PC-3 (cell line): ENCODE results near the gene SNRNP70. TPM values are rescaled to one million over a fixed set of nuclear protein-coding genes. Genes with fewer than 3 reads are reported as not detected.
"Not testable (repeated sequence)": the region's sequence is repeated elsewhere in the genome, so short reads cannot be mapped to it uniquely, and the experiment has no call there.

ENCODE experiments used
- ATAC-seq: fragments of 200-7000 bp; cut with Tn5 transposase; 2 replicates; pipeline ENCODE4 v1.9.1; 2020; ENCODE audit warnings: mild to moderate bottlenecking, moderate library complexity
- BruUV-seq: library from RNA; stranded (reverse); fragments of 400-500 nt; replicated peaks from 2 replicates; lab custom pipeline; 2021; lab: Mats Ljungman, UMichigan
- CTCF ChIA-PET: fragments of 300-600 bp; sonication (Branson Sonifier 250); formaldehyde crosslinking; loops from one replicate; lab custom pipeline; 2022; ENCODE audit warnings: antibody characterized with exemption; lab: Charles Lee
- POLR2A ChIA-PET: fragments of 300-600 bp; sonication (Branson Sonifier 250); formaldehyde crosslinking; loops from one replicate; lab custom pipeline; 2022; ENCODE audit warnings: antibody characterized with exemption; ENCODE audit not compliant: unreplicated experiment; lab: Charles Lee
- DNase-seq: peaks from one replicate; pipeline ENCODE4 v3.0.0-alpha.2; 2015
- H2AFZ ChIP-seq: fragments of 300-600 bp; sonication (generic); 2 replicates; pipeline ENCODE4 v1.6.0; 2016; ENCODE audit warnings: antibody characterized with exemption, low read length
- H3F3A ChIP-seq: fragments of 300-600 bp; sonication (generic); one replicate; pipeline ENCODE4 v1.6.0; 2017; ENCODE audit warnings: antibody characterized with exemption, low read length, control low read depth, mild to moderate bottlenecking; ENCODE audit not compliant: unreplicated experiment
- H3K27ac ChIP-seq: fragments of 300-600 bp; sonication (generic); 2 replicates; pipeline ENCODE4 v1.5.1; 2016; ENCODE audit warnings: mild to moderate bottlenecking, low read length
- H3K27me3 ChIP-seq: fragments of 300-600 bp; sonication (generic); 2 replicates; pipeline ENCODE4 v1.6.1; 2016; ENCODE audit warnings: low read length, mixed read lengths
- H3K36me3 ChIP-seq: fragments of 300-600 bp; sonication (generic); 2 replicates; pipeline ENCODE4 v1.6.1; 2016; ENCODE audit warnings: low read depth, mixed run types, low read length, mixed read lengths
- H3K4me1 ChIP-seq: fragments of 300-600 bp; sonication (generic); 2 replicates; pipeline ENCODE4 v1.5.1; 2016; ENCODE audit warnings: low read length; ENCODE audit not compliant: insufficient read depth
- H3K4me2 ChIP-seq: fragments of 300-600 bp; sonication (generic); 2 replicates; pipeline ENCODE4 v1.6.0; 2016; ENCODE audit warnings: low read length
- H3K4me3 ChIP-seq: fragments of 300-600 bp; sonication (generic); 2 replicates; pipeline ENCODE4 v1.5.1; 2016; ENCODE audit warnings: mild to moderate bottlenecking, low read length, mixed read lengths
- H3K79me2 ChIP-seq: fragments of 300-600 bp; sonication (generic); 2 replicates; pipeline ENCODE4 v1.6.1; 2017; ENCODE audit warnings: low read length, mixed read lengths
- H3K9ac ChIP-seq: fragments of 300-600 bp; sonication (generic); 2 replicates; pipeline ENCODE4 v1.6.0; 2016; ENCODE audit warnings: mild to moderate bottlenecking, low read length
- H3K9me2 ChIP-seq: fragments of 300-600 bp; sonication (generic); replicated peaks from 2 replicates; pipeline ENCODE4 v1.6.1; 2016; ENCODE audit warnings: mixed run types, low read length, mixed read lengths
- H3K9me3 ChIP-seq: fragments of 300-600 bp; sonication (generic); 2 replicates; pipeline ENCODE4 v1.6.1; 2016; ENCODE audit warnings: low read length, mixed read lengths
- H4K20me1 ChIP-seq: fragments of 300-600 bp; sonication (generic); 2 replicates; pipeline ENCODE4 v1.6.1; 2016; ENCODE audit warnings: low read length, mixed read lengths
- CTCF ChIP-seq: fragments of 300-600 bp; sonication (generic); conservative IDR thresholded peaks from 2 replicates; pipeline ENCODE4 v1.5.1; 2017; ENCODE audit warnings: antibody characterized with exemption, low read depth, mild to moderate bottlenecking, low read length
- EZH2 ChIP-seq: fragments of 300-600 bp; sonication (generic); IDR thresholded peaks from one replicate; pipeline ENCODE4 v1.6.1; 2017; ENCODE audit warnings: antibody characterized with exemption, mild to moderate bottlenecking, low read length; ENCODE audit not compliant: unreplicated experiment
- EZH2phosphoT487 ChIP-seq: fragments of 300-600 bp; sonication (generic); IDR thresholded peaks from 2 replicates; pipeline ENCODE4 v1.6.1; 2018; ENCODE audit warnings: mild to moderate bottlenecking, antibody characterized with exemption, low read length, borderline replicate concordance
- intact Hi-C: fragments of 100-400 bp; cut with micrococcal nuclease; formaldehyde crosslinking; loops from 2 replicates; pipeline ENCODE4 v1.9.0; 2023
- total RNA-seq: library from RNA; depleted of rRNA; stranded (reverse); fragments of >200 nt; gene quantifications from 2 replicates; pipeline ENCODE4 v1.2.3, GENCODE V29; 2014

Gene SNRNP70
- total RNA-seq, 1 experiment from 2014 or later: 367 TPM

- ATAC-seq (no peak), DNase-seq (no peak)
- H3K27me3 ChIP-seq: no peaks in the 10 kb centered on the region
- no peaks in the 10 kb centered on the region for H3K9me3 ChIP-seq
- no peaks in the 10 kb centered on the region for H4K20me1 ChIP-seq
- no peaks in the 10 kb centered on the region for H3K9me2 ChIP-seq
- no peak for TF ChIP-seq EZH2phosphoT487
- TF ChIP-seq EZH2: no peak
- no peak for TF ChIP-seq CTCF
- H3K79me2 ChIP-seq: no peaks in the 10 kb centered on the region
- H3K4me2 ChIP-seq: peak overlapping the region; percentile 84; the same call in 1 of the 2 replicates
- ChIA-PET POLR2A (interaction anchor here (0.5 kb wide), 1 partner anchor 102 kb away, joined by 3 read pairs; no protein-coding TSS in a partner anchor), CTCF (interaction anchor here (0.6 kb wide), 1 partner anchor 7 kb away, joined by 3 read pairs; no protein-coding TSS in a partner anchor)
- H3K27ac ChIP-seq: no peak overlapping the region
- no peak overlapping the region for H2AFZ ChIP-seq
- H3K36me3 ChIP-seq: no peaks in the 10 kb centered on the region
- no peak overlapping the region for H3K9ac ChIP-seq
- no TSS peak for BruUV-seq
- peaks cover 6% of the 10 kb centered on the region; the same call in 1 of the 2 replicates for H3K4me1 ChIP-seq
- no peaks in the 10 kb centered on the region for H3F3A ChIP-seq
- H3K4me3 ChIP-seq: no peak overlapping the region
- intact Hi-C loops: no loop called here
Measured at GRCh38 chr19:49120325-49120683, 35.1 kb downstream of the SNRNP70 start.

DNA sequence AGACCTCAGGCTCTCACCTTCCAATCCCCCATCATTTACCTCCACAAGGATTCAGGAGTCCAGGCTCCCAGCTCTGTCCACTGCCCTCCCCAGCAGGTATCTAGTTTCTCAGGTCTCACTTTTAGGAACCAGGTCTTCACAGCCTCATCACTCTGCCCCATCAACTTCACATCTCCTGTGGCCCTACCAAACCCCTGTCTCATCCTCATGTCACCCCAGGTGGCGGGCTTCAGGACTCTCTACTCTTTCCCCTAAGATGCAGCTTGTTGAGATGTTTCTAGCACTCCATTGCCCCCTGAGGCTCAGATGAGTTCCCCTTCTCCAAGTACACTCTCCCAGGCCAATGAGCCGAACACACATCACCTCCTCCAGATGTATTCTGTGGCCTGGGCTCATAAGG, 35.6 kb downstream of the SNRNP70 start:
- Histone ChIP-seq H3K27ac (no peak overlapping the region), H3K36me3 (no peaks in the 10 kb centered on the region), H3K4me2 (no peak overlapping the region), H3K79me2 (no peaks in the 10 kb centered on the region), H3K9me2 (no peaks in the 10 kb centered on the region), H2AFZ (no peak overlapping the region), H4K20me1 (no peaks in the 10 kb centered on the region), H3K9me3 (no peaks in the 10 kb centered on the region), H3K27me3 (no peaks in the 10 kb centered on the region), H3F3A (no peaks in the 10 kb centered on the region), H3K4me3 (no peak overlapping the region), H3K4me1 (peaks cover 6% of the 10 kb centered on the region; the same call in 1 of the 2 replicates), H3K9ac (no peak overlapping the region)
- no TSS peak for BruUV-seq
- ChIA-PET POLR2A (no interaction called here), CTCF (no interaction called here)
- TF ChIP-seq CTCF (no peak), EZH2phosphoT487 (no peak), EZH2 (no peak)
- DNase-seq (no peak), ATAC-seq (no peak)
- intact Hi-C loops: no loop called here

GRCh38 chr19:49121841-49122240, 36.6 kb downstream of the SNRNP70 start:
- POLR2A ChIA-PET, H3K4me2 ChIP-seq, H3K36me3 ChIP-seq, DNase-seq, H3K9me2 ChIP-seq, BruUV-seq, H4K20me1 ChIP-seq, H3K4me3 ChIP-seq, CTCF ChIA-PET, H3K27me3 ChIP-seq, intact Hi-C loops, H2AFZ ChIP-seq, H3K4me1 ChIP-seq, H3K27ac ChIP-seq, H3F3A ChIP-seq, H3K79me2 ChIP-seq, ATAC-seq, H3K9me3 ChIP-seq, H3K9ac ChIP-seq: not testable (repeated sequence)

DNA sequence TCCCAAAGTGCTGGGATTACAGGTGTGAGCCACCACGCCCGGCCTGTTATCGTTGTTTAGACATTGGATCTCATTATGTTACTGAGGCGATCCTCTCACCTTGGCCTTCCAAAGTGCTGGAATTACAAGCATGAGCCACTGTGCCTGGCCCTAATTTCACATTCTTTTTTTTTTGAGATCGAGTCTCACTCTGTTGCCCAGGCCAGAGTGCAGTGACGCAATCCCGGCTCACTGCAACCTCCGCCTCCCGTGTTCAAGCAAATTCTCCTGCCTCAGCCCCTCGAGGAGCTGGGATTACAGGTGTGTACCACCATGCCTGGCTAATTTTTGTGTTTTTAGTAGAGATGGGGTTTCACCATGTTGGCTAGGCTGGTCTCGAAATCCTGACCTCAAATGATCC, 38.0 kb downstream of the SNRNP70 start:
- ATAC-seq, intact Hi-C loops, H3K79me2 ChIP-seq, H3F3A ChIP-seq, H3K9me3 ChIP-seq, BruUV-seq, H2AFZ ChIP-seq, H3K4me1 ChIP-seq, H3K9me2 ChIP-seq, H3K4me2 ChIP-seq, H3K36me3 ChIP-seq, H4K20me1 ChIP-seq, CTCF ChIA-PET, H3K27ac ChIP-seq, H3K9ac ChIP-seq, H3K27me3 ChIP-seq, DNase-seq, H3K4me3 ChIP-seq: not testable (repeated sequence)
- POLR2A ChIA-PET: interaction anchor here (0.5 kb wide), 1 partner anchor 560 kb away, joined by 3 read pairs; no protein-coding TSS in a partner anchor
